GM12878 (cell line): ENCODE results near the gene UBASH3B. TPM values are rescaled to one million over a fixed set of nuclear protein-coding genes. Genes with fewer than 3 reads are reported as not detected.

Experiments used
- ATAC-seq: fragments of 200-7000 bp; cut with Tn5 transposase; 3 replicates; pipeline ENCODE4 v1.9.1; 2020; ENCODE audit warnings: mild to moderate bottlenecking, moderate library complexity
- BruUV-seq: library from RNA; stranded (reverse); fragments of 400-500 nt; replicated peaks from 2 replicates; lab custom pipeline; 2021; lab: Mats Ljungman, UMichigan
- CTCF ChIA-PET: fragments of 300-600 bp; sonication (Branson Sonifier 250); formaldehyde crosslinking; extraction: SDS; loops from one replicate; lab custom pipeline; 2021; ENCODE audit warnings: inconsistent platforms; lab: Yijun Ruan, JAX
- POLR2A ChIA-PET: fragments of 350-600 bp; formaldehyde crosslinking; extraction: SDS; loops from one replicate; lab custom pipeline; 2021; ENCODE audit warnings: inconsistent platforms; lab: Charles Lee
- RAD21 ChIA-PET: fragments of 300-600 bp; sonication (Branson Sonifier 250); formaldehyde crosslinking; loops from one replicate; lab custom pipeline; 2023; ENCODE audit warnings: antibody characterized with exemption; ENCODE audit not compliant: unreplicated experiment; lab: Charles Lee
- SMC1A ChIA-PET: fragments of 300-600 bp; sonication (Branson Sonifier 250); formaldehyde crosslinking; loops from one replicate; lab custom pipeline; 2023; ENCODE audit not compliant: unreplicated experiment, uncharacterized antibody; lab: Charles Lee
- DNase-seq: peaks from one replicate; pipeline ENCODE4 v3.0.0-alpha.2; 2011; ENCODE audit warnings: low read depth, low spot score
- FAIRE-seq: peaks from 3 replicates; lab custom pipeline; 2011; peaks lifted over from hg19 to GRCh38; lab: Jason Lieb, UNC
- H2AFZ ChIP-seq: 2 replicates; pipeline ENCODE4 v1.6.0; 2011; ENCODE audit warnings: low read depth, low read length, control low read depth; ENCODE audit not compliant: control insufficient read depth
- H3K27ac ChIP-seq: 2 replicates; pipeline ENCODE4 v1.5.1; 2011; ENCODE audit warnings: control low read depth; ENCODE audit not compliant: control insufficient read depth, insufficient read depth
- H3K27me3 ChIP-seq, 2 experiments: replicated peaks in 1 of 2; 2 replicates each; pipeline versions ENCODE4 v1.6.0 to v1.6.1; 2011; ENCODE audit warnings: low read length in 1 of 2; ENCODE audit not compliant: control insufficient read depth in 2 of 2, insufficient read depth in 2 of 2
- H3K36me3 ChIP-seq, 2 experiments: 2 replicates each; pipeline ENCODE4 v1.5.1; 2011; ENCODE audit warnings: low read length in 1 of 2; ENCODE audit not compliant: control insufficient read depth in 2 of 2, insufficient read depth in 2 of 2
- H3K4me1 ChIP-seq: 2 replicates; pipeline ENCODE4 v1.6.1; 2011; ENCODE audit warnings: mild to moderate bottlenecking, low read length, moderate library complexity, mixed read lengths; ENCODE audit not compliant: control insufficient read depth, insufficient read depth
- H3K4me2 ChIP-seq: 2 replicates; pipeline ENCODE4 v1.6.0; 2011; ENCODE audit warnings: control low read depth; ENCODE audit not compliant: control insufficient read depth, insufficient read depth
- H3K4me3 ChIP-seq: fragments of 200-600 bp; sonication (generic); 2 replicates; pipeline ENCODE4 v1.5.1; 2016
- H3K79me2 ChIP-seq: 2 replicates; pipeline ENCODE4 v1.6.0; 2011; ENCODE audit warnings: low read length; ENCODE audit not compliant: control insufficient read depth, insufficient read depth
- H3K9ac ChIP-seq: 2 replicates; pipeline ENCODE4 v1.8.0; 2011; ENCODE audit warnings: low read length, control low read depth, mixed read lengths; ENCODE audit not compliant: control insufficient read depth, insufficient read depth
- H3K9me3 ChIP-seq: replicated peaks from 3 replicates; pipeline ENCODE4 v1.5.1; 2011; ENCODE audit warnings: mild to moderate bottlenecking, low read length; ENCODE audit not compliant: control insufficient read depth, insufficient read depth
- H4K20me1 ChIP-seq: 2 replicates; pipeline ENCODE4 v1.6.0; 2011; ENCODE audit not compliant: control insufficient read depth, insufficient read depth
- WGBS: methylation state at CpG from one replicate; pipeline ENCODE4 v1.1.6; 2016; ENCODE audit warnings: low lambda C conversion rate; ENCODE audit not compliant: insufficient replicate concordance, insufficient coverage; ENCODE audit errors: missing lambda C conversion rate; 5-methylcytosine and 5-hydroxymethylcytosine counted together
- in situ Hi-C: fragments of 300-500 bp; cut with MboI; formaldehyde crosslinking; loops from 9 replicates; pipeline ENCODE4 v1.14.3; 2018; ENCODE audit warnings: mixed read lengths
- intact Hi-C: fragments of 100-400 bp; cut with micrococcal nuclease; formaldehyde crosslinking; loops from one replicate; pipeline ENCODE4 v1.14.2; 2022; ENCODE audit not compliant: unreplicated experiment
- polyA plus RNA-seq, 11 experiments: library from polyadenylated mRNA; depleted of rRNA in 4 of 11; unstranded in 6 of 11; stranded (reverse) in 5 of 11; fragments of >200 nt; fragmentation: Nextera tagmentation in 4 of 11; fragmentation: Illumina TruSeq in 1 of 11; extraction: Ambion mirVana in 4 of 11; extraction: Trizol in 1 of 11; gene quantifications; 1 replicate in 1 of 11; 2 replicates in 10 of 11; pipeline versions ENCODE4 v1.2.1 to v1.2.3, GENCODE V29; 2011 to 2016; ENCODE audit warnings: inconsistent platforms in 2 of 11, missing spikeins in 2 of 11, low read depth in 1 of 11
- total RNA-seq, 4 experiments: library from RNA; depleted of rRNA in 3 of 4; stranded (reverse); fragments of >200 nt in 3 of 4; fragmentation: Illumina TruSeq in 1 of 4; extraction: Trizol in 1 of 4; gene quantifications; 2 replicates each; pipeline versions ENCODE4 v1.2.1 to v1.2.3, GENCODE V29; 2013 to 2021
- TF ChIP-seq, protein P1 (sequence below): fragments of 450-650 bp; IDR thresholded peaks from 2 replicates; pipeline ENCODE4 v1.6.1; 2017; ENCODE audit warnings: mild to moderate bottlenecking, moderate library complexity

Gene UBASH3B
- total and polyA plus RNA-seq, 10 of the 15 experiments (the other 5 are each of a cell fraction or from before 2014, with no cell fraction given): 0.18 to 3.3 (median 0.57) TPM

DNA sequence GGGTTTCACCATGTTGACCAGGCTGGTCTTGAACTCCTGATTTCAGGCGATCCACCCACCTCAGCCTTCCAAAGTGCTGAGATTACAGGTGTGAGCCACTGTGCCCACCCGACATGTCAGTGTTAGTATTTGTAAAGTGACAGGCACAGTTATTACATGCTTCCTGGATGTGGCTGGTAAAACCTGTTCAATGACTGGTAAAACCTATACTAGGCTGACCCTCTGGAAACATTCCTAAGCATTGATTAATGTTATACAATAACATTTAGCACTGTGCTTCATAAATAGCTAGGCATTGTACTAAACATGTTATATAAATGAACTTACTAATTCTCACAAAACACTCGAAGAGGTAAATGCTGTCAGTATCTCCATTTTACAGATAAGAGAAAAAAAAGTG is 206.1 kb downstream of the UBASH3B start:
- Histone ChIP-seq H3K4me2 (no peak overlapping the region), H3K9me3 (no peaks in the 10 kb centered on the region), H2AFZ (no peak overlapping the region), H3K36me3 (no peaks in the 10 kb centered on the region), H3K4me3 (no peak overlapping the region), H3K4me1 (peaks cover 13% of the 10 kb centered on the region), H3K9ac (no peak overlapping the region), H4K20me1 (no peaks in the 10 kb centered on the region), H3K27me3 (peaks cover 0 to 3% of the 10 kb centered on the region in 2 experiments; a peak in 1 of 4 replicates), H3K79me2 (no peaks in the 10 kb centered on the region), H3K27ac (no peak overlapping the region)
- WGBS: 9% methylated on average over 3 of the region's 3 CpGs
- FAIRE-seq: no peak
- no peak for DNase-seq
- SMC1A ChIA-PET: interaction anchor here (1.2 to 22.1 kb wide), 9 partner anchors 1 to 193 kb away, joined by 3 to 466 read pairs (median 81); no protein-coding TSS in a partner anchor
- RAD21 ChIA-PET: interaction anchor here (1.0 to 10.7 kb wide), 5 partner anchors 10 to 194 kb away, joined by 3 to 213 read pairs (median 122); no protein-coding TSS in a partner anchor
- in situ Hi-C loops: no loop called here
- no peak for ATAC-seq
- BruUV-seq: no TSS peak
- TF ChIP-seq, protein P1, sequence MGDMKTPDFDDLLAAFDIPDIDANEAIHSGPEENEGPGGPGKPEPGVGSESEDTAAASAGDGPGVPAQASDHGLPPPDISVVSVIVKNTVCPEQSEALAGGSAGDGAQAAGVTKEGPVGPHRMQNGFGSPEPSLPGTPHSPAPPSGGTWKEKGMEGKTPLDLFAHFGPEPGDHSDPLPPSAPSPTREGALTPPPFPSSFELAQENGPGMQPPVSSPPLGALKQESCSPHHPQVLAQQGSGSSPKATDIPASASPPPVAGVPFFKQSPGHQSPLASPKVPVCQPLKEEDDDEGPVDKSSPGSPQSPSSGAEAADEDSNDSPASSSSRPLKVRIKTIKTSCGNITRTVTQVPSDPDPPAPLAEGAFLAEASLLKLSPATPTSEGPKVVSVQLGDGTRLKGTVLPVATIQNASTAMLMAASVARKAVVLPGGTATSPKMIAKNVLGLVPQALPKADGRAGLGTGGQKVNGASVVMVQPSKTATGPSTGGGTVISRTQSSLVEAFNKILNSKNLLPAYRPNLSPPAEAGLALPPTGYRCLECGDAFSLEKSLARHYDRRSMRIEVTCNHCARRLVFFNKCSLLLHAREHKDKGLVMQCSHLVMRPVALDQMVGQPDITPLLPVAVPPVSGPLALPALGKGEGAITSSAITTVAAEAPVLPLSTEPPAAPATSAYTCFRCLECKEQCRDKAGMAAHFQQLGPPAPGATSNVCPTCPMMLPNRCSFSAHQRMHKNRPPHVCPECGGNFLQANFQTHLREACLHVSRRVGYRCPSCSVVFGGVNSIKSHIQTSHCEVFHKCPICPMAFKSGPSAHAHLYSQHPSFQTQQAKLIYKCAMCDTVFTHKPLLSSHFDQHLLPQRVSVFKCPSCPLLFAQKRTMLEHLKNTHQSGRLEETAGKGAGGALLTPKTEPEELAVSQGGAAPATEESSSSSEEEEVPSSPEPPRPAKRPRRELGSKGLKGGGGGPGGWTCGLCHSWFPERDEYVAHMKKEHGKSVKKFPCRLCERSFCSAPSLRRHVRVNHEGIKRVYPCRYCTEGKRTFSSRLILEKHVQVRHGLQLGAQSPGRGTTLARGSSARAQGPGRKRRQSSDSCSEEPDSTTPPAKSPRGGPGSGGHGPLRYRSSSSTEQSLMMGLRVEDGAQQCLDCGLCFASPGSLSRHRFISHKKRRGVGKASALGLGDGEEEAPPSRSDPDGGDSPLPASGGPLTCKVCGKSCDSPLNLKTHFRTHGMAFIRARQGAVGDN: no peak
- POLR2A ChIA-PET: interaction anchor here (1.0 kb wide), 1 partner anchor 22 kb away, joined by 3 read pairs; no protein-coding TSS in a partner anchor
- CTCF ChIA-PET: interaction anchor here (0.9 to 31.9 kb wide), 7 partner anchors 7 to 195 kb away, joined by 3 to 869 read pairs (median 275); partner anchors contain the start of gene HSPA8
- intact Hi-C loops: no loop called here
